ENCODE data around the gene KIF9.

DNA sequence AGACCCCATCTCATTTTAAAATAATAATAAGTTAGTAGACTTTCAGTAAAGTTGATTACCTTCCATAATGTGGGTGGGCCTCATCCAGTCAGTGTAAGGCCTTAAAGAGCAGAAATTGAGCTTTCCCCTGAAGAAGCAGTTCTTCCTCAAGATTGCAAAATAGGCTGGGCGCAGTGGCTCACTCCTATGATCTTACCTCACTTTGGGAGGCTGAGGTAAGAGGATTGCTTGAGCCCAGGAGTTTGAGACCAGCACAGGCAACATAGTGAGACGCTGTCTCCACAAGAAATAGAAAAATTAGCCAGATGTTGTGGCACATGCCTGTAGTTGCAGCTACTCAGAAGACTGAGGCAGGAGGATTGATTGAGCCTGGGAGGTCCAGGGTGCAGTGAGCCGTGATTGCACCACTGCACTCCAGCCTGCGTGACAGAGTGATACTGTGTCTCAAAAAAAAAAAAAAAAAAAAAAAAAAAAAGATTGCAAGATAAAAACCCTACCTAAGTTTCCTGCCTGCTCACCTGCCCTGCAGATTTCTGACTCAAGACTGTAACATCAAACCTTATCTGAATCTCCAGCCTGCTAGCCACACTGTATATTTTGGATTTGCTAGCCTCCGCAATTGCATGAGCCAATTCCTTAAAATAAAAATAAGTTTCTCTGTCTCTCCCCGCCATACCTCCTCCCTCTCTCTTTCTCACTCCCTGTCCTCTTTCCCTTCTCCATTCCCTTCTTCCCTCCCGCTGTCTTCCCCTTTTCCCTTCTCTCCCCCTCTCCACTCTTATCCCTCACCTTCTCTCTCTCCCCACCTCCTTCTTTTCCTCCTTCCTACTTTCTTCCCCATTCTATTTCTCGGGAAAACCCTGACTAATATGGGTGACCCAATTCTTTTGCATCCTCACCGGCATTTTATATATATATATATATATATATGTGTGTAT lies 17.1 kb upstream of the KIF9 start:
- TF ChIP-seq, protein P1, sequence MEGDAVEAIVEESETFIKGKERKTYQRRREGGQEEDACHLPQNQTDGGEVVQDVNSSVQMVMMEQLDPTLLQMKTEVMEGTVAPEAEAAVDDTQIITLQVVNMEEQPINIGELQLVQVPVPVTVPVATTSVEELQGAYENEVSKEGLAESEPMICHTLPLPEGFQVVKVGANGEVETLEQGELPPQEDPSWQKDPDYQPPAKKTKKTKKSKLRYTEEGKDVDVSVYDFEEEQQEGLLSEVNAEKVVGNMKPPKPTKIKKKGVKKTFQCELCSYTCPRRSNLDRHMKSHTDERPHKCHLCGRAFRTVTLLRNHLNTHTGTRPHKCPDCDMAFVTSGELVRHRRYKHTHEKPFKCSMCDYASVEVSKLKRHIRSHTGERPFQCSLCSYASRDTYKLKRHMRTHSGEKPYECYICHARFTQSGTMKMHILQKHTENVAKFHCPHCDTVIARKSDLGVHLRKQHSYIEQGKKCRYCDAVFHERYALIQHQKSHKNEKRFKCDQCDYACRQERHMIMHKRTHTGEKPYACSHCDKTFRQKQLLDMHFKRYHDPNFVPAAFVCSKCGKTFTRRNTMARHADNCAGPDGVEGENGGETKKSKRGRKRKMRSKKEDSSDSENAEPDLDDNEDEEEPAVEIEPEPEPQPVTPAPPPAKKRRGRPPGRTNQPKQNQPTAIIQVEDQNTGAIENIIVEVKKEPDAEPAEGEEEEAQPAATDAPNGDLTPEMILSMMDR (IDR thresholded peaks at IDR 0.05; ENCODE audit: low read depth, low read length): no peak
- TF ChIP-seq EZH2phosphoT487 (IDR thresholded peaks at IDR 0.05; ENCODE audit: low read depth): no peak

Data from OCI-LY3 (cell line).